ENCODE data around the gene RUNX1.

Gene RUNX1

DNA sequence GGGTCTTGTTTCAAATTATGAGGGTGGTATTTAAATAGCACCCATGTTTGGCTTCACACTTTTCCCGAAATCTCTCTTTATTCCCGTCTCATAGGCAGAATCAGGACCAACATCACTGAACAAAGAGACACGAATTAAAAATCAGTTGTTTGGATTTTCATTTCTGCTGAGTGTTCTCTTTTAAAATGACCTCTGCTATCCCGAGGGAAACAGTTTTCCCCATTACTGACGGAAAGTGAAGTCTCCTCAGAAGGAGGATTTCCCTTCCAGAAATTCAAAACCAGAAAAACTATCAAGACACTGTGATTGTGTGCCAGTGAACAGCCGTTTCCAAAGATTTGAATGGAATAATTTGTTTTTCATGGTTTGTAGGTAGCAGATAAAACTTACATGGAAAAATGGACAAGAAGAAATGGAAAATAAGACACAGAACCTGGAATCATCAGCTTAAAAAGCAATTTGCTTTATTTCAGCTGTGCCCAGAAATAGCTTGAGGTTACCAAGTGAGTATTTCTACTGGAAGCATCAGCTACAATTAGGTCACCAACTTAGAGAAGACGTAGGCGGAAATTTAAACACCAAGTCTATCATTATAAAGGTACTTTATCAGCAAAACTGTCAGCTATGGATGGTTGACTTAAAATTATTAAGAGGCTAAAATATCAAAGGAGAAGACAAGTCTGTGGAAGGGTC lies 68.5 kb downstream of the RUNX1 start:
- TF ChIP-seq CTCF (IDR thresholded peaks at IDR 0.05; ENCODE audit: control insufficient read depth, insufficient read depth, low read depth, low read length, missing control alignments): no peak
- no peak for DNase-seq (ENCODE audit: low read depth)
- no peak overlapping the region for H3K4me3 ChIP-seq (ENCODE audit: control insufficient read depth, low read depth, low read length)

- H3K4me3 ChIP-seq (ENCODE audit: control insufficient read depth, low read depth, low read length): no peak overlapping the region
- TF ChIP-seq CTCF (IDR thresholded peaks at IDR 0.05; ENCODE audit: control insufficient read depth, insufficient read depth, low read depth, low read length, missing control alignments): no peak
- no peak for DNase-seq (ENCODE audit: low read depth)
Measured at GRCh38 chr21:34979383-34979782, 69.7 kb downstream of the RUNX1 start.

DNA sequence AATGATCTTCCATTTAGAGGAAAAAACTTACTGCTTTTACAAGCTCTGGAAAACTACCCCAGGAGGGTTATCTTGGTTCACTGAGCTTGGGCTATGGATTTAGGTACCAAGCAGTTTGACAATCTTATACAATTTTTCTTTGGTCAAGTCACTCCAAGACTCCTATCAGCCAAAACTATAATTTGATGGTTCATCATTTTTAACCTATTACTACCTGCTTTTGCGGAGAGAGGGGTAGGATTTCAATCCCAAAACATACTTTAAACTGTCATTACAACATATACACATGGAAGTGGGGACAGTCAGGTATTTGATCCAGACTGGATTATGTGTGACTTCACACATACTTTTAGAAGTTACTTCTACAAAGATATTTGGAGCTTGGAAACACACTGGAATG lies 71.8 kb downstream of the RUNX1 start:
- H3K4me3 ChIP-seq (ENCODE audit: control insufficient read depth, low read depth, low read length): no peak overlapping the region
- no peak for TF ChIP-seq CTCF (IDR thresholded peaks at IDR 0.05; ENCODE audit: control insufficient read depth, insufficient read depth, low read depth, low read length, missing control alignments)
- no peak for DNase-seq (ENCODE audit: low read depth)

DNA sequence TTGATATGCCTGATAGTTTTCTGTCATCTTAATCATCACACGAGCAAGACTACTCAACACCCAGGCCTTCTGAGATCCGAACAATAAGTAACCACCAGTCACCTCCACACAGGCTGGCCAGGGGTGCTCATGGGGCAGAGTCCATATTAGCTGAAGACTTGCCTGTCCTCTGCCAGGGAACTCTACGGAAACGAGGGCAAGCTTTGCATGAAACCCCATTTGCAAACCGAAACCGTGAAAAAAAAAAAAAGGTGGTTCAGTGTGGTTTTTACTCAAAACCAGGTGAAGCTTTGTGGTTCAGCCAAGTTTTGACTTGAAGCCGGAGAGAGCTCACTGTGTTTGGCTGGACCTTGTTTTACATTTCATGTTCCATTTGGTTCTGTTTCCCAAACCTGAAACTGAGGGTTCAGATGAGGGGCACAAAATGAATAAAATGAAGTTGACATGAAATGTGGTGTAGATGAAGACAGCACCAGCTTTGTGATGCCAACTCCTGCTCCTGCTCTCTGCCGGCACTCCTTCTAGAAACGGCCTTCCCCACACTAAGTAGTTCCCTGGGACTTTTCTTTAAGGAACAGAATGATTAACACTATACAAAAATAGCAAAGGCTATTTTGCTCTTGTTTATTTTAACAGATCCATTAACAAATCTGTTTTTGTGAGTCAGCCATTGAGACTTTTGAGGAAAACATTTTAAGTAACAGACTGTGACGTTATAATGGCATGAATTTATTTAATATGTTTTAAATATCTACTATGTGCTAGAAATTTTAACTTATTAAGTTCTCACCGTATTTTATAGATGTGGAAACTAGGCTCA lies 74.7 kb downstream of the RUNX1 start:
- DNase-seq (ENCODE audit: low read depth): no peak
- no peak overlapping the region for H3K4me3 ChIP-seq (ENCODE audit: control insufficient read depth, low read depth, low read length)

DNA sequence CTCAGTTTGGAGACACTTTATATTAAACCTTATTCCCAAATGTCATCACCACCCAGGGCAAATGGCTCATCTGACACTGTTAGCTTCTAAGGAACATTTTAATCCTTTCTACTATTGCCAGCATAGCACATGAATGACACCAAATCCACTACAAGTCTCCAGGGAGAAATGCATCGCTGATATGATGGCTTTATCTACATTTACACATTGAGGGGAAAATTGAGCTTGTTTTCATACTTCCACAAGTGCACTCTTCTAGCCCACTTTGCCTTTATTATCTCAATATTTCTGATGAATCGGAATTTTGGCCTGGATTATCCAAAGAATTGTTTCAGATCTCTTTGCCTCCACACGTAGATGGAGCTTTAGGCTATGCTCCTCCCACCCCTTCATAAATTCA lies 75.4 kb downstream of the RUNX1 start:
- H3K4me3 ChIP-seq (ENCODE audit: control insufficient read depth, low read depth, low read length): no peak overlapping the region
- no peak for TF ChIP-seq CTCF (IDR thresholded peaks at IDR 0.05; ENCODE audit: control insufficient read depth, insufficient read depth, low read depth, low read length, missing control alignments)
- no peak for DNase-seq (ENCODE audit: low read depth)

More for the DNA sequence above, 74.7 kb downstream of the RUNX1 start:
- no peak for TF ChIP-seq CTCF (IDR thresholded peaks at IDR 0.05; ENCODE audit: control insufficient read depth, insufficient read depth, low read depth, low read length, missing control alignments)

DNA sequence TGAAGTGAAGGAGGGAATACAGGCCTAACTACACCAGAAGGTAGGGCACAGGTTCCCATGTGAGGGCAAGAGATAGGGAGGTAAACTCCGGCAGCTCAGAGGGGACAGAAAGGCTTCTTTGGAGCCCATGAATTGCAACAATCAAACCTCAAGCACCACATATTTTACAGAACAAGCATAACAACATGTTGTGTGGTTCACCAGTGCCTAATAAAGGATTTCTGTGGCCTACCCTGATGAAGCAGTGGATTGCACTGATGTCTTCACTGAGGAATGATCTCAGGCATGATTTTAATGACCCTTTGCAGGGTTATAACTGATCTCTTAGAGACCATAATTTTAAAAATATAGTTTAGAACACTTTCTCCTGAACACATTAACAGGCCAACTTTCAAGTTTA lies 77.4 kb downstream of the RUNX1 start:
- no peak for DNase-seq (ENCODE audit: low read depth)
- H3K4me3 ChIP-seq (ENCODE audit: control insufficient read depth, low read depth, low read length): no peak overlapping the region
- TF ChIP-seq CTCF (IDR thresholded peaks at IDR 0.05; ENCODE audit: control insufficient read depth, insufficient read depth, low read depth, low read length, missing control alignments): no peak

Data from AG09309 (cell line).